Stimulated activated CD4-positive, alpha-beta T cell treated with anti-CD3 and anti-CD28 coated beads, Interleukin-2, amount 100 ng/mL, for 24 hours (primary cell): ENCODE results near the gene CASZ1.

Source experiments
- DNase-seq, 2 donors: peaks; one replicate each; pipeline ENCODE4 v3.0.0-alpha.2; 2020

CASZ1 gene

DNA sequence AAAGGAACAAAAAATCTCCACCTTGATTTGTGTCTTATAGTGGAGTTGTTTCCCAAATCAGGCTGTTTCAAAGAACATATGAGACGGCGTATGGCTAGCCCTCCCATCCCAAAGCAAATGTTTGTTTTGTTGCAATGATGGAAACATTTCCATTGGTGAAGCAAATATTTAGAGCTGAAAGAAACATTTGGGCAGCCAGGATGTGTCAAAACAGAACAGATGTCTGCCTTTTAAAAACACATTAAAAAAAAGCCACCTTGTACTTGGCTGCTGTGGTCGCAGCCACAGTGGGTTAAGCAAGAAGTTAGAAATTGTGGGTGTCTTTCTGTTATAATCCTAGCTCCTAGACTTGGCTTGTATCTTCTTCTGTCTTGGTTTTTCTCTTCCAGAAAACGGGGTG is 205.4 kb downstream of the CASZ1 start:
- DNase-seq = no peak

DNA sequence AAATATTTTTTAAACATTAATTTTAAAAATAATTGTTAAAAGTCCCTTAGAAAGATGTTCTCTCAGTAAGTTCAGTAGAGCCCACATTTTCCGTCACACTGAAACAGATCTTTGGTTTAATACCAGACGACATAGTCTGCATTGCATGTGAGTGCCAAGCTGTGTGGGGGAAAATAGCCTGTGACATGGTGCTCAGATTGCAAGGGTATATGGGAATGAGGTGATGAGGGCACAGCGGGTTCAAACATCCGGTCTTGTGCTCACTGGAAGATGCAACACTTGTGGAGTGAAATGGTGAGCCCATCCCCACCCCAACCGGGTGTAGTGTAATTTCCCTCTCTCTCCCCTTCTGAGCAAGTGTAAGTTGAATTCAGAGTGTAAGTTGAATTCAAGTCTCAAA is 207.4 kb downstream of the CASZ1 start:
- no peak for DNase-seq

DNA sequence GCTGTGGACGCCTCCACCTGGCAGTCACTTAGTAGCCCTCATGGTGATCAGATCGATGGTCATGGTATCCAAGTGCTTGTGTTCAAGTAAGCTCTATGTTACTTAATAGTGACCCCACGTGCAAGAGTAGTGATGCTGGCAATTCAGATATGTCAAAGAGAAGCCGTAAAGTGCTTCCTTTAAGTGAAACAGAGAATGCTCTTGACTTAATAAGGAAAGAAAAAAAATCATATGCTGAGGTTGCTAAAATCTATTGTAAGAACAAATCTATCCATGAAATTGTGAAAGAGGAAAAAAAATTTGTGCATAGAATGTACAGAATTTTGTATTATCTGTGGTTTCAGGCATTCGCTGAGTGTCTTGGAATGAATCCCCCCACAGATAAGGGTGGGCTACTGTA is 207.8 kb downstream of the CASZ1 start:
- DNase-seq = no peak
